Mesenchymal stem cell (in vitro differentiated cells and primary cell): ENCODE measurements around the gene PI4KA.

Source experiments
- DNase-seq: peaks from one replicate; pipeline ENCODE4 v3.0.0-alpha.2; 2013
- H2AFZ ChIP-seq: one replicate; pipeline ENCODE4 v1.6.1; 2013; ENCODE audit warnings: low read depth, mild to moderate bottlenecking, control low read depth, inconsistent platforms, low read length, moderate library complexity
- H2AK5ac ChIP-seq: 2 replicates; pipeline ENCODE4 v1.6.1; 2013; ENCODE audit warnings: low read length, moderate library complexity, mild to moderate bottlenecking, inconsistent platforms; ENCODE audit not compliant: severe bottlenecking
- H2BK120ac ChIP-seq: one replicate; pipeline ENCODE4 v1.6.1; 2013; ENCODE audit warnings: low read depth, mild to moderate bottlenecking, inconsistent platforms, low read length, moderate library complexity
- H2BK12ac ChIP-seq, 2 experiments: one replicate each; pipeline ENCODE4 v1.6.1; 2013; ENCODE audit warnings: inconsistent platforms in 2 of 2, low read length in 2 of 2, mild to moderate bottlenecking in 2 of 2, moderate library complexity in 2 of 2, control low read depth in 1 of 2
- H2BK15ac ChIP-seq: one replicate; pipeline ENCODE4 v1.6.1; 2013; ENCODE audit warnings: mild to moderate bottlenecking, low read depth, inconsistent platforms; ENCODE audit not compliant: poor library complexity, severe bottlenecking
- H2BK5ac ChIP-seq: 2 replicates; pipeline ENCODE4 v1.6.1; 2013; ENCODE audit warnings: low read depth, mild to moderate bottlenecking, low read length, control low read depth, inconsistent platforms; ENCODE audit not compliant: poor library complexity, severe bottlenecking
- H3K14ac ChIP-seq, 2 experiments: one replicate each; pipeline ENCODE4 v1.6.1; 2013; ENCODE audit warnings: inconsistent platforms in 2 of 2, low read length in 2 of 2, control low read depth in 1 of 2, mild to moderate bottlenecking in 1 of 2, moderate library complexity in 1 of 2
- H3K18ac ChIP-seq, 2 experiments: one replicate each; pipeline ENCODE4 v1.6.1; 2013; ENCODE audit warnings: inconsistent platforms in 2 of 2, low read length in 2 of 2, control low read depth in 1 of 2, low read depth in 1 of 2, mild to moderate bottlenecking in 1 of 2
- H3K23ac ChIP-seq, 2 experiments: one replicate each; pipeline ENCODE4 v1.6.1; 2013; ENCODE audit warnings: inconsistent platforms in 2 of 2, low read length in 2 of 2, mild to moderate bottlenecking in 2 of 2, moderate library complexity in 2 of 2, control low read depth in 1 of 2
- H3K27ac ChIP-seq: 2 replicates; pipeline ENCODE4 v1.5.1; 2013; ENCODE audit warnings: mild to moderate bottlenecking, moderate library complexity, low read length, control low read depth, inconsistent platforms; ENCODE audit not compliant: poor library complexity, severe bottlenecking
- H3K27me3 ChIP-seq, 2 experiments: 2 replicates each; pipeline versions ENCODE4 v1.6.1 to v1.7.0; 2013; ENCODE audit warnings: low read length in 2 of 2, mild to moderate bottlenecking in 2 of 2, moderate library complexity in 2 of 2, control low read depth in 1 of 2, inconsistent platforms in 1 of 2; ENCODE audit not compliant: control insufficient read depth in 1 of 2, insufficient read depth in 1 of 2
- H3K36me3 ChIP-seq, 2 experiments: 2 replicates each; pipeline versions ENCODE4 v1.6.1 to v1.7.0; 2013; ENCODE audit warnings: low read length in 2 of 2, control low read depth in 1 of 2, inconsistent platforms in 1 of 2, low read depth in 1 of 2, mild to moderate bottlenecking in 1 of 2; ENCODE audit not compliant: insufficient read depth in 2 of 2, control insufficient read depth in 1 of 2
- H3K4ac ChIP-seq, 2 experiments: one replicate each; pipeline ENCODE4 v1.6.1; 2013; ENCODE audit warnings: inconsistent platforms in 2 of 2, low read length in 2 of 2, mild to moderate bottlenecking in 2 of 2, moderate library complexity in 2 of 2, control low read depth in 1 of 2, low read depth in 1 of 2
- H3K4me1 ChIP-seq: 2 replicates; pipeline ENCODE4 v1.6.1; 2013; ENCODE audit warnings: low read depth, low read length, control low read depth; ENCODE audit not compliant: control insufficient read depth, insufficient read depth
- H3K4me2 ChIP-seq: 2 replicates; pipeline ENCODE4 v1.6.1; 2013; ENCODE audit warnings: low read length, mild to moderate bottlenecking, inconsistent platforms; ENCODE audit not compliant: poor library complexity, severe bottlenecking
- H3K4me3 ChIP-seq, 2 experiments: 2 replicates each; pipeline versions ENCODE4 v1.5.1 to v1.7.0; 2013; ENCODE audit warnings: low read length in 2 of 2, mild to moderate bottlenecking in 2 of 2, control low read depth in 1 of 2, low read depth in 1 of 2; ENCODE audit not compliant: insufficient read depth in 1 of 2
- H3K79me1 ChIP-seq: replicated peaks from 2 replicates; pipeline ENCODE4 v1.6.1; 2013; ENCODE audit warnings: mild to moderate bottlenecking, control low read depth, low read length, inconsistent platforms; ENCODE audit not compliant: poor library complexity, severe bottlenecking
- H3K9ac ChIP-seq: 2 replicates; pipeline ENCODE4 v1.7.0; 2013; ENCODE audit warnings: mild to moderate bottlenecking, low read length, moderate library complexity
- H3K9me3 ChIP-seq: 2 replicates; pipeline ENCODE4 v1.7.0; 2013; ENCODE audit warnings: mild to moderate bottlenecking, low read length; ENCODE audit not compliant: control insufficient read depth
- H4K8ac ChIP-seq: one replicate; pipeline ENCODE4 v1.6.1; 2013; ENCODE audit warnings: inconsistent platforms, mild to moderate bottlenecking, low read length, moderate library complexity
- H4K91ac ChIP-seq: one replicate; pipeline ENCODE4 v1.6.1; 2013; ENCODE audit warnings: mild to moderate bottlenecking, low read length, inconsistent platforms
- WGBS: methylation state at CpG from one replicate; pipeline ENCODE4 v1.1.7; 2013; ENCODE audit warnings: mixed read lengths; 5-methylcytosine and 5-hydroxymethylcytosine counted together

Gene PI4KA

GRCh38 chr22:20742764-20743163 is 115.8 kb downstream of the PI4KA start:
- no peak overlapping the region for H3K14ac ChIP-seq
- no peak overlapping the region for H3K18ac ChIP-seq
- no peak overlapping the region for H2BK5ac ChIP-seq
- 73% methylated on average over 2 of the region's 2 CpGs for WGBS
- H3K4me3 ChIP-seq: no peak overlapping the region
- H3K36me3 ChIP-seq: peaks cover 54 to 78% of the 10 kb centered on the region in 2 experiments
- no peak overlapping the region for H3K4me2 ChIP-seq
- no peak overlapping the region for H2AFZ ChIP-seq
- peaks cover 4% of the 10 kb centered on the region for H3K79me1 ChIP-seq
- no peak overlapping the region for H2AK5ac ChIP-seq
- H3K4ac ChIP-seq: no peak overlapping the region
- H4K8ac ChIP-seq: peak overlapping the region; percentile 7
- H2BK12ac ChIP-seq: no peak overlapping the region
- no peak overlapping the region for H3K9ac ChIP-seq
- no peak overlapping the region for H4K91ac ChIP-seq
- peaks cover 12% of the 10 kb centered on the region for H3K9me3 ChIP-seq
- H3K4me1 ChIP-seq: no peaks in the 10 kb centered on the region
- no peak overlapping the region for H3K23ac ChIP-seq
- DNase-seq: no peak
- no peaks in the 10 kb centered on the region for H3K27me3 ChIP-seq
- H2BK15ac ChIP-seq: no peak overlapping the region
- H2BK120ac ChIP-seq: no peak overlapping the region
- no peak overlapping the region for H3K27ac ChIP-seq

DNA sequence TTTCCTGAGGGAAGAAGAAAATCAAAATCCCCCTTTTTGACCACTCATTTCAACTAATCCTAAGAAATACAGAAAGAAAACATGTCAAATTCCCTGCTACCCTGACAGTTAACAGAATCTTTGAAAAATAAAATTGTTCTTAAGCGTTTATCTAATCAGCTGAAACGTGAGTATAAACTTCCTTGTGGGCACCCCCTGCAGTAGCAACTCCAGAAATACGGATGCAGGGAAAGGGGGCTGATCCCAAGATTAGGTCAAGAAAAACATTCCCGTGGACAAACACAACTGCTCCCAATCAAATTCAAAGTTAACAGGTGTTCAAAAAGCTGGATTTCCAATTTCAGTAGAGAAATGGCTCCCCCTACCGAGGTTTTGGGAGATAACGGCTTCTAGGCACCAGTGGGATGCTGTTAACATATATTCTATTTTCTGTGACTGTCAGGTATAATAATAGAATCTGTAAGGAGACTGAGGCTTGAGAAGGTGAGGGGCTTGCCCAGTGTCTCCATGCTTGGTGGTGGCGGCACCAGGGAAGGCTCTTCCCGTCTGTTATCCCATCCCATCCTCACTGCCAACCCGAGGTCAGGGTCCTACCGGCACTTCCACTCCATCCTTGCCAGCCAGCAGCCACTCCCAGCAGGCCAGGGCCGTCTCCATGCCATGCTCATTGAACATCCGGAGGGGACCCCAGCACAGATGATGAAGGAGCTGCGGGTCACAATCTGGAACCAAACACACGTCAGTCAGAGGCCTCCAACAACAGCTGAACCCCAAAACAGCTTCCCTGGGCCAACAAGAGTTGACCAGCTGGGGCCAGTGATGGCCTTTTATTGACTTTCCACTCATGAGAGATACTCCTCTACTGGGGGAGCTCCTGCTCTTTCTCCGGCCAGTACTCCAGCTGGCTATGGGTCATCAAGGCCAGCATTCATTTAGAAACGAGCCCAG is 116.7 kb downstream of the PI4KA start:
- Histone ChIP-seq H3K9me3 (peaks cover 12% of the 10 kb centered on the region), H2AK5ac (no peak overlapping the region)

DNA sequence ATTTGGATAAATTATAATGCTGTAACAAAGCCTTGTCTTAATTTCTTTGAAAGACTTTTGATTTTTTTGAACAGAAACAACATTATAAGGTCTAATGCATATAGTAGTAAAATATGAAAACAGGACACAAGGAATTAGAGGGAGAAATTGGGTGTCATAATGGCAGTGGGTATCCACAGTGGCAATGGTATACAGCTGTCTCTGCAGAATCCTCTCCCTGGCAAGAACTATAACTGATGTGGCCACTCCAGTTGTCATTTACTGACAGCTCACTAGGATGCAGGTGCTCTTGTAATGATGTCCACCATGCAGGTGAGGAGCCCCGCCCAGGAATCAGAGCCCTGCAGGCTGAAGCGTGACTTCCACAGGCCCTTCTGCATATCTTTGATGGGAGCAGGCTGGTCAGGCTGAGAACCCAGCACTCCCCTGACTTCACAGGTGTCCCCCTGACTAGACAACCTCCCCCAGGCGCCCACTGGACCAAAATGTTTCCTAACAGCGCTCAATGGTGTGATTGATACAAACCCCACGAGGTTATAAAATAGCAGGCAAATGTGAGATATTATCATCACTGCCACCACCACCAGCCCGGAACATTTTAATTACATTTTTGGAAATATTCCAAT is 117.5 kb downstream of the PI4KA start:
- Histone ChIP-seq H3K9ac (no peak overlapping the region), H2AK5ac (no peak overlapping the region), H3K27ac (no peak overlapping the region), H3K18ac (no peak overlapping the region), H4K91ac (peak overlapping the region; percentile 39), H3K4ac (no peak overlapping the region), H2AFZ (no peak overlapping the region), H3K4me1 (no peaks in the 10 kb centered on the region), H3K14ac (no peak overlapping the region), H3K27me3 (no peaks in the 10 kb centered on the region), H3K4me3 (no peak overlapping the region), H3K79me1 (peaks cover 4% of the 10 kb centered on the region), H3K4me2 (no peak overlapping the region), H3K9me3 (peaks cover 12% of the 10 kb centered on the region), H4K8ac (no peak overlapping the region), H2BK120ac (no peak overlapping the region), H3K23ac (no peak overlapping the region), H2BK12ac (no peak overlapping the region), H2BK5ac (no peak overlapping the region), H3K36me3 (peaks cover 49 to 63% of the 10 kb centered on the region in 2 experiments), H2BK15ac (no peak overlapping the region)
- 100% methylated on average over 6 of the region's 6 CpGs for WGBS
- no peak for DNase-seq

More for the DNA sequence above, 116.7 kb downstream of the PI4KA start:
- Histone ChIP-seq H2AFZ (no peak overlapping the region), H3K4me3 (no peak overlapping the region), H3K4ac (no peak overlapping the region), H4K8ac (no peak overlapping the region), H3K23ac (no peak overlapping the region), H3K4me2 (no peak overlapping the region), H3K14ac (no peak overlapping the region), H2BK12ac (no peak overlapping the region), H3K79me1 (peaks cover 4% of the 10 kb centered on the region), H2BK15ac (no peak overlapping the region), H2BK120ac (no peak overlapping the region), H3K36me3 (peaks cover 48 to 70% of the 10 kb centered on the region in 2 experiments), H3K27ac (no peak overlapping the region), H3K9ac (no peak overlapping the region), H3K27me3 (no peaks in the 10 kb centered on the region), H2BK5ac (no peak overlapping the region), H3K4me1 (no peaks in the 10 kb centered on the region), H4K91ac (no peak overlapping the region), H3K18ac (no peak overlapping the region)
- WGBS: 85% methylated on average over 15 of the region's 16 CpGs
- peak; percentile 19 for DNase-seq

- no peak overlapping the region for H2BK12ac ChIP-seq
- H2BK15ac ChIP-seq: no peak overlapping the region
- H3K9ac ChIP-seq: no peak overlapping the region
- no peak overlapping the region for H2AFZ ChIP-seq
- no peak overlapping the region for H3K4me2 ChIP-seq
- no CpG with 5 or more reads among the region's 2 CpGs for WGBS
- no peak overlapping the region for H2BK120ac ChIP-seq
- peaks cover 4% of the 10 kb centered on the region for H3K79me1 ChIP-seq
- H3K4me3 ChIP-seq: no peak overlapping the region
- H3K18ac ChIP-seq: no peak overlapping the region
- H3K23ac ChIP-seq: no peak overlapping the region
- H4K91ac ChIP-seq: no peak overlapping the region
- no peak overlapping the region for H3K4ac ChIP-seq
- no peak overlapping the region for H4K8ac ChIP-seq
- H3K9me3 ChIP-seq: peaks cover 12% of the 10 kb centered on the region
- H3K14ac ChIP-seq: no peak overlapping the region
- no peak overlapping the region for H2BK5ac ChIP-seq
- no peaks in the 10 kb centered on the region for H3K4me1 ChIP-seq
- no peak overlapping the region for H2AK5ac ChIP-seq
- DNase-seq: peak; percentile 2
- H3K36me3 ChIP-seq: peaks cover 46 to 60% of the 10 kb centered on the region in 2 experiments
- H3K27me3 ChIP-seq: no peaks in the 10 kb centered on the region
- H3K27ac ChIP-seq: no peak overlapping the region
Observed at GRCh38 chr22:20740222-20740951, 118.2 kb downstream of the PI4KA start.
